ENCODE data around the gene AUTS2.
"Not testable (repeated sequence)": the region's sequence is repeated elsewhere in the genome, so short reads cannot be mapped to it uniquely, and the experiment has no call there.

AUTS2 gene

GRCh38 chr7:70578131-70578530 lies 979.9 kb downstream of the AUTS2 start:
- no peak for DNase-seq (ENCODE audit: low spot score)

- DNase-seq (ENCODE audit: low spot score): no peak
These were observed 981.3 kb downstream of the AUTS2 start for GRCh38 chr7:70579397-70580097.

GRCh38 chr7:70580161-70580560 lies 981.9 kb downstream of the AUTS2 start:
- no peak for DNase-seq (ENCODE audit: low spot score)

- no peak for DNase-seq (ENCODE audit: low spot score)
These were observed 984.9 kb downstream of the AUTS2 start for GRCh38 chr7:70582927-70583895.

- DNase-seq (ENCODE audit: low spot score): no peak
These were observed 985.9 kb downstream of the AUTS2 start for GRCh38 chr7:70583965-70584883.

GRCh38 chr7:70585071-70585470 lies 986.8 kb downstream of the AUTS2 start:
- DNase-seq (ENCODE audit: low spot score): no peak

- DNase-seq (ENCODE audit: low spot score): no peak
These were observed 988.5 kb downstream of the AUTS2 start for GRCh38 chr7:70586822-70587221.

GRCh38 chr7:70587739-70588138 lies 989.5 kb downstream of the AUTS2 start:
- no peak for DNase-seq (ENCODE audit: low spot score)

- DNase-seq (ENCODE audit: low spot score): no peak
These were observed 990.1 kb downstream of the AUTS2 start for GRCh38 chr7:70588191-70588921.

- no peak for DNase-seq (ENCODE audit: low spot score)
These were observed 990.7 kb downstream of the AUTS2 start for GRCh38 chr7:70589010-70589409.

- DNase-seq (ENCODE audit: low spot score): no peak
These were observed 991.3 kb downstream of the AUTS2 start for GRCh38 chr7:70589590-70589989.

- DNase-seq (ENCODE audit: low spot score): no peak
These were observed 992.0 kb downstream of the AUTS2 start for GRCh38 chr7:70590126-70590854.

GRCh38 chr7:70591643-70592042 lies 993.4 kb downstream of the AUTS2 start:
- no peak for DNase-seq (ENCODE audit: low spot score)

GRCh38 chr7:70592171-70592570 lies 993.9 kb downstream of the AUTS2 start:
- no peak for DNase-seq (ENCODE audit: low spot score)

GRCh38 chr7:70594170-70594569 lies 995.9 kb downstream of the AUTS2 start:
- no peak for DNase-seq (ENCODE audit: low spot score)

GRCh38 chr7:70594885-70595284 lies 996.6 kb downstream of the AUTS2 start:
- DNase-seq (ENCODE audit: low spot score): not testable (repeated sequence)

- DNase-seq (ENCODE audit: low spot score): no peak
These were observed 997.1 kb downstream of the AUTS2 start for GRCh38 chr7:70595370-70595754.

- no peak for DNase-seq (ENCODE audit: low spot score)
These were observed 997.7 kb downstream of the AUTS2 start for GRCh38 chr7:70595755-70596597.

- no peak for DNase-seq (ENCODE audit: low spot score)
These were observed 998.3 kb downstream of the AUTS2 start for GRCh38 chr7:70596598-70596913.

- DNase-seq (ENCODE audit: low spot score): no peak
These were observed 998.8 kb downstream of the AUTS2 start for GRCh38 chr7:70597066-70597465.
